Fibroblast of lung (primary cell): Measurements from ENCODE around the gene STPG2. TPM values are rescaled to one million over a fixed set of nuclear protein-coding genes. Genes with fewer than 3 reads are reported as not detected.

Source experiments
- DNase-seq, 2 donors: peaks; one replicate each; pipeline versions ENCODE4 v3.0.0 to v3.0.0-alpha.2; 2010; ENCODE audit warnings: low read depth in 2 of 2
- H2AFZ ChIP-seq: 2 replicates; pipeline ENCODE4 v1.5.1; 2012; ENCODE audit warnings: low read length, control low read depth, inconsistent platforms
- H3K27ac ChIP-seq: 2 replicates; pipeline ENCODE4 v1.5.1; 2011; ENCODE audit warnings: low read length, control low read depth; ENCODE audit not compliant: insufficient read depth
- H3K27me3 ChIP-seq: 2 replicates; pipeline ENCODE4 v1.5.1; 2011; ENCODE audit warnings: mild to moderate bottlenecking, low read length; ENCODE audit not compliant: control insufficient read depth, insufficient read depth
- H3K36me3 ChIP-seq: 2 replicates; pipeline ENCODE4 v1.5.1; 2011; ENCODE audit warnings: low read length; ENCODE audit not compliant: control insufficient read depth, insufficient read depth
- H3K4me1 ChIP-seq: 2 replicates; pipeline ENCODE4 v1.5.1; 2011; ENCODE audit warnings: low read length; ENCODE audit not compliant: control insufficient read depth, insufficient read depth; ENCODE audit errors: extremely low read depth
- H3K4me2 ChIP-seq: 2 replicates; pipeline ENCODE4 v1.5.1; 2011; ENCODE audit warnings: low read length, control low read depth; ENCODE audit not compliant: insufficient read depth; ENCODE audit errors: extremely low read depth
- H3K4me3 ChIP-seq, 4 experiments: fragments of 200-600 bp in 1 of 4; sonication (generic) in 1 of 4; replicated peaks in 1 of 4; 2 replicates each; pipeline ENCODE4 v1.5.1; 2011 to 2016; ENCODE audit warnings: low read length in 4 of 4, low read depth in 3 of 4, mild to moderate bottlenecking in 3 of 4, control low read depth in 2 of 4, inconsistent platforms in 1 of 4, mixed read lengths in 1 of 4; ENCODE audit not compliant: insufficient read depth in 1 of 4; ENCODE audit errors: control extremely low read depth in 1 of 4
- H3K79me2 ChIP-seq: 2 replicates; pipeline ENCODE4 v1.5.1; 2012; ENCODE audit warnings: mild to moderate bottlenecking, low read length, inconsistent platforms; ENCODE audit not compliant: control insufficient read depth, insufficient read depth
- H3K9ac ChIP-seq: 2 replicates; pipeline ENCODE4 v1.5.1; 2011; ENCODE audit warnings: mild to moderate bottlenecking, low read length, control low read depth; ENCODE audit not compliant: insufficient read depth
- H3K9me3 ChIP-seq: 2 replicates; pipeline ENCODE4 v1.5.1; 2012; ENCODE audit warnings: low read depth, low read length; ENCODE audit not compliant: control insufficient read depth, insufficient read depth
- H4K20me1 ChIP-seq: 2 replicates; pipeline ENCODE4 v1.5.1; 2011; ENCODE audit warnings: low read length; ENCODE audit not compliant: control insufficient read depth, insufficient read depth; ENCODE audit errors: extremely low read depth
- CTCF ChIP-seq, 2 donors: IDR thresholded peaks in 1 of 2; conservative IDR thresholded peaks in 1 of 2; 1 replicate in 1 of 2; 2 replicates in 1 of 2; pipeline ENCODE4 v1.5.1; 2011 to 2012; ENCODE audit warnings: low read length in 2 of 2, control low read depth in 1 of 2, inconsistent platforms in 1 of 2, low read depth in 1 of 2, mild to moderate bottlenecking in 1 of 2
- EZH2 ChIP-seq: IDR thresholded peaks from 2 replicates; pipeline ENCODE4 v1.5.1; 2012; ENCODE audit warnings: low read length, control low read depth, mild to moderate bottlenecking; ENCODE audit errors: missing control alignments
- polyA plus RNA-seq, 2 donors: library from polyadenylated mRNA; depleted of rRNA in 1 of 2; stranded (reverse) in 1 of 2; unstranded in 1 of 2; fragments of >200 nt; gene quantifications; 2 replicates each; pipeline ENCODE4 v1.2.1, GENCODE V29; 2011 to 2012; ENCODE audit warnings: missing spikeins in 1 of 2
- total RNA-seq: library from RNA; depleted of rRNA; stranded (reverse); fragments of >200 nt; gene quantifications from 2 replicates; pipeline ENCODE4 v1.2.1, GENCODE V29; 2014

The STPG2 gene
- total and polyA plus RNA-seq, 2 donors (not counting 1 experiment from before 2014, with no cell fraction given): 0.17 TPM; not detected in 1

- no peak overlapping the region for H3K27ac ChIP-seq
- H3K79me2 ChIP-seq: no peaks in the 10 kb centered on the region
- no peak for DNase-seq
- TF ChIP-seq CTCF (conservative IDR thresholded peaks at IDR 0.05 in 1 of 2, IDR thresholded peaks at IDR 0.05 in 1 of 2; ENCODE audit: low read depth in 1 of 2, low read length in 2 of 2) (no peak), EZH2 (no peak)
- H3K9ac ChIP-seq: no peak overlapping the region
- no peaks in the 10 kb centered on the region for H3K27me3 ChIP-seq
- no peaks in the 10 kb centered on the region for H3K9me3 ChIP-seq
- no peak overlapping the region for H3K4me2 ChIP-seq
- H2AFZ ChIP-seq: no peak overlapping the region
- no peaks in the 10 kb centered on the region for H3K4me1 ChIP-seq
- no peaks in the 10 kb centered on the region for H4K20me1 ChIP-seq
- no peaks in the 10 kb centered on the region for H3K36me3 ChIP-seq
- H3K4me3 ChIP-seq: no peak overlapping the region
These were observed 383.5 kb downstream of the STPG2 start for GRCh38 chr4:97759785-97760184.

- H3K27me3 ChIP-seq: no peaks in the 10 kb centered on the region
These were observed 390.7 kb downstream of the STPG2 start for GRCh38 chr4:97752599-97752998.

GRCh38 chr4:97747945-97748344 lies 395.3 kb downstream of the STPG2 start:
- Histone ChIP-seq H3K79me2 (no peaks in the 10 kb centered on the region), H3K4me3 (no peak overlapping the region), H3K9ac (no peak overlapping the region), H3K4me1 (no peaks in the 10 kb centered on the region), H3K27me3 (no peaks in the 10 kb centered on the region), H3K36me3 (no peaks in the 10 kb centered on the region), H2AFZ (no peak overlapping the region), H4K20me1 (no peaks in the 10 kb centered on the region), H3K4me2 (no peak overlapping the region), H3K9me3 (no peaks in the 10 kb centered on the region), H3K27ac (no peak overlapping the region)
- no peak for DNase-seq
- no peak for TF ChIP-seq CTCF (conservative IDR thresholded peaks at IDR 0.05 in 1 of 2, IDR thresholded peaks at IDR 0.05 in 1 of 2; ENCODE audit: low read depth in 1 of 2, low read length in 2 of 2)
- TF ChIP-seq EZH2: no peak

More at GRCh38 chr4:97752599-97752998, 390.7 kb downstream of the STPG2 start:
- Histone ChIP-seq H3K27ac (no peak overlapping the region), H3K4me2 (no peak overlapping the region), H3K4me1 (no peaks in the 10 kb centered on the region), H3K9me3 (no peaks in the 10 kb centered on the region), H3K36me3 (no peaks in the 10 kb centered on the region), H2AFZ (no peak overlapping the region), H4K20me1 (no peaks in the 10 kb centered on the region), H3K9ac (no peak overlapping the region), H3K4me3 (no peak overlapping the region), H3K79me2 (no peaks in the 10 kb centered on the region)
- no peak for TF ChIP-seq EZH2
- TF ChIP-seq CTCF (conservative IDR thresholded peaks at IDR 0.05 in 1 of 2, IDR thresholded peaks at IDR 0.05 in 1 of 2; ENCODE audit: low read depth in 1 of 2, low read length in 2 of 2): no peak
- DNase-seq: no peak
